Gastroesophageal sphincter (tissue), 4 donors: ENCODE data around the gene ADAMTS2. TPM values are rescaled to one million over a fixed set of nuclear protein-coding genes. Genes with fewer than 3 reads are reported as not detected.
"Not testable (repeated sequence)": the region's sequence is repeated elsewhere in the genome, so short reads cannot be mapped to it uniquely, and the experiment has no call there.

Experiments
- ATAC-seq: fragments of 150-250 bp; one replicate; pipeline ENCODE4 v1.9.1; 2016; ENCODE audit warnings: mild to moderate bottlenecking, moderate library complexity
- H3K27ac ChIP-seq, 4 donors: fragments of 200-600 bp; sonication (generic) in 3 of 4; 1 replicate in 3 of 4; 2 replicates in 1 of 4; pipeline ENCODE4 v1.5.1; 2016 to 2019
- H3K27me3 ChIP-seq: fragments of 200-600 bp; sonication (generic); one replicate; pipeline ENCODE4 v1.5.1; 2019
- H3K36me3 ChIP-seq, 2 donors: fragments of 200-600 bp; sonication (generic); one replicate each; pipeline ENCODE4 v1.5.1; 2019; ENCODE audit warnings: control low read depth in 1 of 2
- H3K4me1 ChIP-seq, 3 donors: fragments of 200-600 bp; sonication (generic); 1 replicate in 2 of 3; 2 replicates in 1 of 3; pipeline ENCODE4 v1.5.1; 2016 to 2019; ENCODE audit warnings: control low read depth in 2 of 3
- H3K4me3 ChIP-seq, 2 donors: fragments of 200-600 bp; sonication (generic); one replicate each; pipeline ENCODE4 v1.5.1; 2019; ENCODE audit warnings: mild to moderate bottlenecking in 1 of 2, moderate library complexity in 1 of 2
- H3K9me3 ChIP-seq, 3 donors: fragments of 200-600 bp; sonication (generic); one replicate each; pipeline ENCODE4 v1.5.1; 2017 to 2019; ENCODE audit warnings: control low read depth in 2 of 3
- CTCF ChIP-seq, 4 experiments: fragments of 200-600 bp in 2 of 4; fragments of 450-650 bp in 2 of 4; sonication (generic) in 1 of 4; IDR thresholded peaks; one replicate each; pipeline ENCODE4 v1.5.1; 2017 to 2019; ENCODE audit warnings: antibody characterized with exemption in 4 of 4, mild to moderate bottlenecking in 2 of 4, moderate library complexity in 2 of 4
- EP300 ChIP-seq: sonication (generic); formaldehyde crosslinking; IDR thresholded peaks from one replicate; pipeline ENCODE4 v1.6.1; 2017; ENCODE audit warnings: antibody characterized with exemption, mild to moderate bottlenecking
- POLR2A ChIP-seq, 2 donors: fragments of 450-650 bp; IDR thresholded peaks; one replicate each; pipeline ENCODE4 v1.6.1; 2017; ENCODE audit warnings: antibody characterized with exemption in 2 of 2, mild to moderate bottlenecking in 2 of 2, moderate library complexity in 1 of 2
- POLR2AphosphoS5 ChIP-seq: sonication (generic); formaldehyde crosslinking; IDR thresholded peaks from one replicate; pipeline ENCODE4 v1.6.1; 2017; ENCODE audit warnings: antibody characterized with exemption
- WGBS, 2 donors: methylation state at CpG; one replicate each; pipeline ENCODE4 v1.1.5; 2018; ENCODE audit warnings: low coverage in 1 of 2; 5-methylcytosine and 5-hydroxymethylcytosine counted together
- total RNA-seq, 4 donors: library from RNA; depleted of rRNA; stranded (reverse); fragments of >200 nt; gene quantifications; one replicate each; pipeline ENCODE4 v1.1.0, GENCODE V29; 2016

The ADAMTS2 gene
- total RNA-seq, 4 donors from 2014 or later, result 14.8 to 24.8 (median 22.6) TPM

- Histone ChIP-seq H3K27me3 (no peaks in the 10 kb centered on the region), H3K27ac (no peak overlapping the region), H3K36me3 (no peaks in the 10 kb centered on the region), H3K9me3 (no peaks in the 10 kb centered on the region), H3K4me1 (no peaks in the 10 kb centered on the region), H3K4me3 (no peak overlapping the region)
- WGBS, 2 donors, result no CpG with 5 or more reads among the region's 4 CpGs
- no peak for ATAC-seq
- TF ChIP-seq EP300 (no peak), POLR2AphosphoS5 (no peak), CTCF (IDR thresholded peaks at IDR 0.05) (no peak), POLR2A (IDR thresholded peaks at IDR 0.05) (no peak)
Measured at GRCh38 chr5:179218943-179219330, 126.3 kb downstream of the ADAMTS2 start.

GRCh38 chr5:179217956-179218942 lies 127.0 kb downstream of the ADAMTS2 start:
- Histone ChIP-seq H3K27ac (no peak overlapping the region), H3K36me3 (no peaks in the 10 kb centered on the region), H3K4me3 (no peak overlapping the region), H3K27me3 (no peaks in the 10 kb centered on the region), H3K4me1 (no peaks in the 10 kb centered on the region), H3K9me3 (no peaks in the 10 kb centered on the region)
- WGBS, 2 donors, result 88 to 93% methylated on average over 1 to 2 of the region's 16 CpGs
- ATAC-seq, result no peak
- no peak for TF ChIP-seq POLR2AphosphoS5
- TF ChIP-seq EP300, result no peak
- TF ChIP-seq POLR2A (IDR thresholded peaks at IDR 0.05), result no peak
- no peak for TF ChIP-seq CTCF (IDR thresholded peaks at IDR 0.05)

GRCh38 chr5:179217356-179217755 lies 127.9 kb downstream of the ADAMTS2 start:
- Histone ChIP-seq H3K36me3 (no peaks in the 10 kb centered on the region), H3K4me1 (no peaks in the 10 kb centered on the region), H3K4me3 (no peak overlapping the region), H3K9me3 (no peaks in the 10 kb centered on the region), H3K27me3 (no peaks in the 10 kb centered on the region), H3K27ac (no peak overlapping the region)
- WGBS, 2 donors, result 84 to 90% methylated on average over 2 to 3 of the region's 3 CpGs
- TF ChIP-seq POLR2A (IDR thresholded peaks at IDR 0.05) (no peak), EP300 (no peak), POLR2AphosphoS5 (no peak), CTCF (IDR thresholded peaks at IDR 0.05) (no peak)
- ATAC-seq, result no peak

- not testable (repeated sequence) for H3K36me3 ChIP-seq, H3K9me3 ChIP-seq, H3K27me3 ChIP-seq, ATAC-seq, H3K27ac ChIP-seq, H3K4me3 ChIP-seq, H3K4me1 ChIP-seq
- 93 to 100% methylated on average over 1 to 8 of the region's 18 CpGs for WGBS, 2 donors
Measured at GRCh38 chr5:179216381-179216780, 128.9 kb downstream of the ADAMTS2 start.

- Histone ChIP-seq H3K4me3 (no peak overlapping the region), H3K27me3 (no peaks in the 10 kb centered on the region), H3K9me3 (no peaks in the 10 kb centered on the region), H3K27ac (no peak overlapping the region), H3K4me1 (no peaks in the 10 kb centered on the region), H3K36me3 (no peaks in the 10 kb centered on the region)
- no peak for ATAC-seq
- TF ChIP-seq CTCF (IDR thresholded peaks at IDR 0.05), result no peak
- no peak for TF ChIP-seq POLR2AphosphoS5
- no peak for TF ChIP-seq POLR2A (IDR thresholded peaks at IDR 0.05)
- TF ChIP-seq EP300, result no peak
- 76 to 78% methylated on average over 2 of the region's 2 CpGs for WGBS, 2 donors
Measured at GRCh38 chr5:179215576-179215975, 129.7 kb downstream of the ADAMTS2 start.
